Large intestine (tissue), 3 donors: Measurements from ENCODE around the gene ROCK2. TPM values are rescaled to one million over a fixed set of nuclear protein-coding genes. Genes with fewer than 3 reads are reported as not detected.

Source experiments
- DNase-seq, 2 donors: peaks; one replicate each; pipeline versions ENCODE4 v3.0.0 to v3.0.0-alpha.2; 2013
- H3K27ac ChIP-seq: one replicate; pipeline ENCODE4 v1.5.1; 2013; ENCODE audit warnings: low read length
- H3K27me3 ChIP-seq: 2 replicates; pipeline ENCODE4 v1.6.1; 2013; ENCODE audit warnings: low read length; ENCODE audit not compliant: control insufficient read depth, insufficient read depth
- H3K36me3 ChIP-seq: 2 replicates; pipeline ENCODE4 v1.6.1; 2013; ENCODE audit warnings: low read length; ENCODE audit not compliant: control insufficient read depth, insufficient read depth
- H3K4me1 ChIP-seq: one replicate; pipeline ENCODE4 v1.6.1; 2013; ENCODE audit warnings: low read length; ENCODE audit not compliant: control insufficient read depth, insufficient read depth
- H3K4me3 ChIP-seq: one replicate; pipeline ENCODE4 v1.5.1; 2013; ENCODE audit warnings: low read length
- H3K9me3 ChIP-seq: one replicate; pipeline ENCODE4 v1.6.1; 2013; ENCODE audit warnings: mild to moderate bottlenecking, low read depth, low read length, moderate library complexity; ENCODE audit not compliant: control insufficient read depth
- WGBS: methylation state at CpG from one replicate; pipeline ENCODE4 v1.1.5; 2013; ENCODE audit warnings: low lambda C conversion rate; ENCODE audit not compliant: insufficient coverage; 5-methylcytosine and 5-hydroxymethylcytosine counted together
- polyA plus RNA-seq: library from polyadenylated mRNA; unstranded; fragments of 120-200 nt; gene quantifications from one replicate; pipeline ENCODE4 v1.2.1, GENCODE V29; 2013

Gene ROCK2
- polyA plus RNA-seq, 1 donor = 42.5 TPM

DNA sequence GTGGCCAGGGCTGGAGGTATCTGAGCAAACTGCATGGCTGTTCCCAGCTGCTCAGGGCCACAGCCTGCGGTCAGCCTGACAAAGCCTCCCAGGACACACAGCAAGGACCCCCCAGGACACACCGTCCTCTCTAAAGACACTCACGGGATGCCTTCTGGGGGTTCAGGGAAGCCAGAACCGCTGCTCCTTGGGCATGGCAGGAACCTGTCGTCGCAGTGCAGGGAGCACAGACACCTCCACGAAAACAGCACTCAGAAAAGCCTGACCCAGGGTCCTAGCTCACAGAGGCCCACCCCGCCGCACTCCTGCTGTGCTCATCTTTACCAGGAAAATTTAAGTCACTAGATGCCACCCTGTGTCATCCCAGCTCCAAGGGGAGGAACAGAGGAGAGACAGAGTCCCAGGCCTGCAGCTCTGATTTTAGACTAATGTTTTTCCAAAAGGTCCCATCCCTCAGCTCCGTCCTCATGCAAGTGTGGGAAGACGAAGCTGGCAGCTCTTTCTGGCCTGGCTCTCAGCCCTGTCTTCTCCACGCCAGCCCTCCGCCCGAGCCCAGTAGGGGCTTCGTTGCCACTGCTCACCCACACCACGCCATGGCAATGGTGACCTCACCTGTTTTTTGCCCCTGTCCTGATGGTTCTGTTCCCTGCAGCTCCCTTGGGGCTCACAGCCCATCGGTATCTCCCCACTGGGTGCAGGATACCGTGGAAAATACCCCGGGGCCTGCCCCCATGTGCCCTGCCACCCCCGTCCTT, 213.1 kb downstream of the ROCK2 start:
- Histone ChIP-seq H3K27ac (no peak overlapping the region), H3K36me3 (no peaks in the 10 kb centered on the region), H3K9me3 (no peaks in the 10 kb centered on the region), H3K27me3 (peaks cover 7% of the 10 kb centered on the region), H3K4me3 (no peak overlapping the region), H3K4me1 (peaks cover 21% of the 10 kb centered on the region)
- no peak for DNase-seq
- WGBS = no CpG with 5 or more reads among the region's 20 CpGs

Other genes with a start within 250 kb of the ROCK2 start
- 13.3 TPM for gene SLC66A3, start 189.2 kb downstream of the ROCK2 start, polyA plus RNA-seq
- gene E2F6, start 121.5 kb upstream of the ROCK2 start, polyA plus RNA-seq = 15.3 TPM
- 2.6 TPM for gene GREB1, start 189.4 kb upstream of the ROCK2 start, polyA plus RNA-seq